Muscle of back (tissue), 13 donors: Measurements from ENCODE around the gene MBNL1. TPM values are rescaled to one million over a fixed set of nuclear protein-coding genes. Genes with fewer than 3 reads are reported as not detected.
A peak's percentile ranks its signal among the peaks of the same experiment; 100 is the strongest.

Experiments used
- DNase-seq, 3 donors: peaks; one replicate each; pipeline versions ENCODE4 v3.0.0 to v3.0.0-alpha.2; 2013
- long read RNA-seq, 9 donors: transcript quantifications; one replicate each; lab custom pipeline, GENCODE V29; 2026
- polyA plus RNA-seq, 10 donors: library from polyadenylated mRNA; unstranded; fragments of 120-200 nt; gene quantifications; one replicate each; pipeline ENCODE4 v1.2.1, GENCODE V29; 2013; ENCODE audit not compliant: insufficient read length in 10 of 10

MBNL1 gene, protein sequence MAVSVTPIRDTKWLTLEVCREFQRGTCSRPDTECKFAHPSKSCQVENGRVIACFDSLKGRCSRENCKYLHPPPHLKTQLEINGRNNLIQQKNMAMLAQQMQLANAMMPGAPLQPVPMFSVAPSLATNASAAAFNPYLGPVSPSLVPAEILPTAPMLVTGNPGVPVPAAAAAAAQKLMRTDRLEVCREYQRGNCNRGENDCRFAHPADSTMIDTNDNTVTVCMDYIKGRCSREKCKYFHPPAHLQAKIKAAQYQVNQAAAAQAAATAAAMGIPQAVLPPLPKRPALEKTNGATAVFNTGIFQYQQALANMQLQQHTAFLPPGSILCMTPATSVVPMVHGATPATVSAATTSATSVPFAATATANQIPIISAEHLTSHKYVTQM
- 10 to 100 TPM; 48.1 to 68.9 (median 60.9) TPM for polyA plus RNA-seq
- long read RNA-seq, donor 1, full-length matches to known transcripts: 4 of 11 reads
- long read RNA-seq, donor 1, partial matches to known transcripts: 7 of 11 reads
- long read RNA-seq, donor 1, other reads (novel, unspliced or antisense): 0 of 11 reads
- long read RNA-seq, donor 2, full-length matches to known transcripts: 2 of 2 reads
- long read RNA-seq, donor 2, partial matches to known transcripts: 0 of 2 reads
- long read RNA-seq, donor 2, other reads (novel, unspliced or antisense): 0 of 2 reads
- long read RNA-seq, donor 3: 0 reads
- long read RNA-seq, donor 4, full-length matches to known transcripts: 1 of 1 reads
- long read RNA-seq, donor 4, partial matches to known transcripts: 0 of 1 reads
- long read RNA-seq, donor 4, other reads (novel, unspliced or antisense): 0 of 1 reads
- long read RNA-seq, donor 5, full-length matches to known transcripts: 3 of 15 reads
- long read RNA-seq, donor 5, partial matches to known transcripts: 12 of 15 reads
- long read RNA-seq, donor 5, other reads (novel, unspliced or antisense): 0 of 15 reads
- long read RNA-seq, donor 6, full-length matches to known transcripts: 3 of 3 reads
- long read RNA-seq, donor 6, partial matches to known transcripts: 0 of 3 reads
- long read RNA-seq, donor 6, other reads (novel, unspliced or antisense): 0 of 3 reads
- long read RNA-seq, donor 7, full-length matches to known transcripts: 3 of 3 reads
- long read RNA-seq, donor 7, partial matches to known transcripts: 0 of 3 reads
- long read RNA-seq, donor 7, other reads (novel, unspliced or antisense): 0 of 3 reads
- long read RNA-seq, donor 8, full-length matches to known transcripts: 5 of 5 reads
- long read RNA-seq, donor 8, partial matches to known transcripts: 0 of 5 reads
- long read RNA-seq, donor 8, other reads (novel, unspliced or antisense): 0 of 5 reads
- long read RNA-seq, donor 9, full-length matches to known transcripts: 2 of 2 reads
- long read RNA-seq, donor 9, partial matches to known transcripts: 0 of 2 reads
- long read RNA-seq, donor 9, other reads (novel, unspliced or antisense): 0 of 2 reads

DNA sequence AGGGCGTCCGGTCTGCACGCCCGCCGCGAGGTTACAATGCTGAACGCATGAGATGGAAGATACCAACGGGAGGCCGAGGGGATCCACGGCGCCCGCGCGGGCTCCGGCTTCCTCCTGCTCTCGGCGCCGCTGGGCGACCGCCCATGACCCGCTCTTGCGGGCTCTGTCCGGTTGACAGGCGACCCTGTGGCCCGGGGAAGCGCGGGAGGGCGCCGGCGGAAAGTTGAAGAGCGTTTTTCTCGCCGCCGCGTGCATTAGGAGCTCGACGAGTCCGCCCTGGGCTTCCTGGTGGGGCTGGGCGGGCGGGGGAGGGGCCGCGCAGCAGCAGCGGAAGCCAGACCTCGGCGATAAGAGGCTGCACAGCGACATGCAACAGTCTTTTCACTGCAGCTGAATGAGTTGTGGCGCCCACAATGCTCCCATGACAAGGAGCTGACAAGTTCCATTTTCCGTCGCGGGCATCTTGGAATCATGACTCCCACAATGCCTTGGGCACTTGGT, at the start of gene MBNL1:
Gene MBNL1, plus strand, starts transcription at position 375 of the 501 bp plus-strand sequence. CDS start 31,265 bp downstream, outside the sequence.
- peak; percentile 84 to 97 (median 88) for DNase-seq

DNA sequence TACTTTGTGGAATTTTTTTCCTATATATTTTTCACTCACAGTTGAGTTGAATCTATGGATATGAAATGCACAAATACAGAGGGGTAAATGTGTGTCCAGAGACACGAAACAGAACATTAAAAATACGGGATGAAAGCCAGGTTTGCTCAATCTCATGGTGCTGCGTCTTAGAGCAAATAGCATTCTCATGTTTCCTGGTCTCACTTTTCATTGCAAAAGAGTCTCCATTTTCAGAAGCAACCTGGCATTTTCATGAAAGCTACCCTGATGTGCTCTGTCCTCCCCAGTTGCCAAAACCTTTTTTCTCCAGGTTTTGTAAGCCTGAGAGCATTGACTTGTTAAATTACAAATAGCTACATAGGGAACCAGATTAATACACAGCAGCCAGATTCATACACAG, 49.5 kb upstream of the MBNL1 start:
- DNase-seq: peak in 1 of 3 donors; percentile 53

DNA sequence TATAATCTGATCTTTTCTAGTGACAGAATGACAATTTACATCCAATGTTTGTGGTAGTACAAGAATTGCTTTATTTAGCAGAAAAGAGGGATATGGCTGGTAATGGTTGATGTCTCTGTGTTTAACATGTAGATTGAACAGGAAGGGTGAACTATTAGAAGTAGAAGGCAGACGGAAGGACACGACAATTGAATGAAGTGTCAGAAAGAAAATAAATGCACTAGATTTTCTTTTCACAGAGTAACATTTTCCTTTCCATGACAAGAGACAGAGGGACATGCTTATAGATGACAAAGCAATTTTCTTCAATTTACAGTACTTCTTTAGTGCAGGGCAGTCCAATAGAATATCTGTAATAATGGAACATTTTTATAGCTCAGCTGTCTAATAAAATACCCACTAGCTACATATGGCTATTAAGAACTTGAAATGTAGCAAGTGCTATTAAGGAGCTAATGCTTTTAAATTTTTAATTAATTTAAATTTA, 48.9 kb upstream of the MBNL1 start:
- no peak for DNase-seq

- peak; percentile 52 to 70 (median 57) for DNase-seq
These were observed 46.4 kb upstream of the MBNL1 start for GRCh38 chr3:152222327-152222726.

DNA sequence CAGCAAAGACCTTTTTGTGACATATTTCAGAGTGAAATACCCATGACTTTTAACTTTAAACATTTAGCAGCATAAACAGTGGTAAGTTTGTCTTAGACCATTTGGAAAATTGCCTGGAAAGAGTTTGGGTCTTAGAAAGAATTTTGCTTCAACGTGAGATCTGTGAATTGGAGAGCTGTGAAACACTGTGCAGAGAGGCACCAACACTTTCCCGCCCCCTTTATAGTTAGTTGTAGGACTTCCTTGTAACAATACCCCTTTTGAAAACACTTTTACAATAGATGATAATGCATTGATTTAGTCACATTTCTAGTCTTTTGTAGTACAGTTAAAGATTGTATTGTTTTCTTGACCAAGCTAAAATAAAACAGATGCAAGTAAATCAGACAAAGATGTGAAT, 43.5 kb upstream of the MBNL1 start:
- DNase-seq: peak in 2 of 3 donors; percentile 35 to 60

DNA sequence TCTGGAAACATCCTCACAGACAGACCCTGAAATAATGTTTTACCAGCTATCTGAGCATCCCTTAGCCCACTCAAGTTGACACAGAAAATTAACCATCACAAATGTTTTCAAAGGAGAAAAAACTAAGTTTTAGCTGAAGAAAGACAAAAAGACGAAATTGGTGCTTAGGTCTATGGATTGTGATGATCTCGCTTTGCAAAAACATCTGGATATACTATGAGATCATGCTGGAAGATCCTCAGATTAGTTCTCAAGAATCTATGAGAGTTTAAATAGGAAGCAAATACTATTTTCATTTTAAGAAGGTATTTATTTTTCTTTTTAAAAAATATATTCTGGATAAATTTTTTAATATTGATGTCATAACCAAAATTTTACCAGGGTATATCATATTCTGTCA, 42.6 kb upstream of the MBNL1 start:
- DNase-seq: peak in 2 of 3 donors; percentile 26 to 61

DNA sequence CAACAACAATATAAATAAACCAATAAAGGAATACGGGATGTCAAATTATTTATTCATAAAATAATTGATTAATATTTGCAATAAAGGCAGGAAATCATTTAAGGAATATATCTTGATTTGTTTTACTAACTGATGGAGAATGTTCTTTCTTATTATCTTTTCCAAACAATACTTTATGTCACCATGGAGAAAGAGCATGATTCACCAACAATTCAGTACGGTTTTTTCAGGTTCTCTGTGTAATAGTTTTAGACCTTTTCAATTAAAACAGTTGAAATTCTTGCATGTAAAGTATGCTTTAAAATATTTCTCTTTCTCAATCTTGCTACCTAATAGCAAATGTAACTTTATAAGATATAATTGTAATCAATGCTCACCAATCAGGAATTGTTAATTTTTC, 41.7 kb upstream of the MBNL1 start:
- no peak for DNase-seq

DNA sequence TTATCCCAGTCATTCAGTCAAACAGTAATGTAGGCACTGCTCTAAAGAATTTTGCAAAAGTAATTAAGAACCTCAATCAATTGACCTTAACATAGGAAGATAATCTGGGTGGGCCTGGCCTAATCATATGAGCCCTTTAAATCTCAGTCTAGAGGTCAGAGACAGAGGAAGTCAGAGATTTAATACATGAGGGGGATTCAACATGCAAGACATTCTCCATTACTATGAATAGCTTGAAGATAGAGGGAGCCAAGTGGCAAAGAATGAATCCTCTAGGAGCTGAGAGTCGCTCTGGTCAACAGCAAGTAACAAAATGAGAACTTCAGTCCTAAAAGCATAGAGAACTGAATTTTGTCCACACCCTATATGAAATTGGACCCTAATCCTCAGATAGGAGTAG, 39.0 kb upstream of the MBNL1 start:
- no peak for DNase-seq

GRCh38 chr3:152230370-152230769, 38.4 kb upstream of the MBNL1 start:
- no peak for DNase-seq

DNA sequence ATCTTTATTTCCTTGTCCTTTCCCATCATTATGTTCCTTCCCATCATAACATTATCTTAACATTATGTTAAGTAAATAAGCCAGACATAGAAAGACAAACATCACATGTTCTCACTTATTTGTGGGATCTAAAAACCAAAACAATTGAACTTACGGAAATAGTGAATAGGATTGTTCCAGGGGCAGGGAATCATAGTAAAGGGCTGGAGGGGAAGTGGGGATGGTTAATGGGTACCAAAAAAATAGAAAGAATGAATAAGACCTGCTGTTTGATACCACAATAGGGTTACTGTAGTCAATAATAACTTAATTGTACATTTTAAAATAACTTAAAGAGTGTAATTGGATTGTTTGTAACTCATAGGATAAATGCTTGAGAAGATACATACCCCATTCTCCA, 36.7 kb upstream of the MBNL1 start:
- no peak for DNase-seq

- no peak for DNase-seq
These were observed 36.0 kb upstream of the MBNL1 start for GRCh38 chr3:152232679-152233078.

- no peak for DNase-seq
These were observed 33.9 kb upstream of the MBNL1 start for GRCh38 chr3:152234657-152235375.

- peak in 1 of 3 donors; percentile 20 for DNase-seq
These were observed 32.9 kb upstream of the MBNL1 start for GRCh38 chr3:152235709-152236298.

DNA sequence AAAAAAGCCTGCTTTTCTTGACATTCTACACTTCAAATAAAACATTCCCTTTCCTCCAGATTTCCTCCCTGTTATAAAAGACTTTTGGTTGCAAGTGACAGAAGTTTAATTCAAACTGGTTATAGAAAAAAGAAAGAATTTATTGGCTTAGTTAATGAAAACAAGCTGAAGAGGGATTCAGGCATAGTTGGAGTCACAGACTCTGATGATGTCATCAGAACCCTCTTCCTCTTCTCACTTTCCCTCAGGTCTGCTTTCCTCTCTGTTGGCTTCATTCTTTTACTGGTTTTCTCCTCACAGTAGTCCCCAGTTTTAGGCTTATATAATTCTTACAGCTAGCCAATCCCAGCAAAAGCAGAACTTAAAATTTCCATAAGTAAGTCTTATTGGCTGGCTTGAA, 32.0 kb upstream of the MBNL1 start:
- DNase-seq: peak in 1 of 3 donors; percentile 29

- DNase-seq: no peak
These were observed 27.3 kb upstream of the MBNL1 start for GRCh38 chr3:152241142-152242017.

- no peak for DNase-seq
These were observed 25.4 kb upstream of the MBNL1 start for GRCh38 chr3:152243301-152243711.

- DNase-seq: no peak
These were observed 24.8 kb upstream of the MBNL1 start for GRCh38 chr3:152243721-152244516.

- DNase-seq: no peak
These were observed 24.2 kb upstream of the MBNL1 start for GRCh38 chr3:152244517-152244888.
